ENCODE measurements around the gene COMT. TPM values are rescaled to one million over a fixed set of nuclear protein-coding genes. Genes with fewer than 3 reads are reported as not detected.

Gene COMT
- total RNA-seq, 1 donor from 2014 or later = 175 TPM

DNA sequence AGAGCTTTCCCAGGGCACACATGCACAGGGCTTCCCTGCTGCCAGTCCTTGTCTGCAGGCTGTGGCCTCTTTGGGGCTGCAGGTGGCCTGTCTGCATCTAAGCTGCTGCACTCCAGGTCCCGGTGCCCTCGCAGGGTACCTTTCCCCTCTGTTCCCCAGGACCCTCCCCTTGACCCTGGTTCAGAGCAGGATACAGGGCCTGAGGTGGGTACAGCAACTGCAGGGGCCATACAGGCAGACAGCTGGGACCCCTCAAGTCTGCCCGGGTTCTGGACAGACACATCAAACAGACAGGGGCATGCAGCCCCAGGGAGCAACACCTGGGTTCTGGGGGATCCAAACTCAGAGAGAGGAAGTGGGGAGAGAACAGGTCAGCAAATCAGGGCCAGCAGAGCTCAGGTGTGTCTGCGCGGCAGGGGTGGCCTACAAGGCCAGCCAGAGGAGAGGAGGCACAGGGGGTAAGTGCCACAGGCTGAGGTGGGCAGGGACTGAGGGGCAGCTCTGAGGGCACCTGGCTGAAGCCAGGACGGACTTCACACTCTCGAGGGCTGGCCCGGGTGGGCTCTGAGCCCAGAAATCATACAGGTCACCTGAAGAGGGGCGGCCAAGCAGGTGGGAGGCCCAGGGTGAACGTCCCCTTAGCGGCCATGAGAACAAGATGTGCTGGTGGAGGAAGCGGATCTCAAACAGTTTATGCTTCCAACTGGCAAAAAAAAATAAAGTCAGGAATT is 29.9 kb upstream of the COMT start:
- DNase-seq (no peak), ATAC-seq (no peak)
- H3K27me3 ChIP-seq = no peaks in the 10 kb centered on the region
- H3K27ac ChIP-seq = no peak overlapping the region
- TF ChIP-seq, protein P1, sequence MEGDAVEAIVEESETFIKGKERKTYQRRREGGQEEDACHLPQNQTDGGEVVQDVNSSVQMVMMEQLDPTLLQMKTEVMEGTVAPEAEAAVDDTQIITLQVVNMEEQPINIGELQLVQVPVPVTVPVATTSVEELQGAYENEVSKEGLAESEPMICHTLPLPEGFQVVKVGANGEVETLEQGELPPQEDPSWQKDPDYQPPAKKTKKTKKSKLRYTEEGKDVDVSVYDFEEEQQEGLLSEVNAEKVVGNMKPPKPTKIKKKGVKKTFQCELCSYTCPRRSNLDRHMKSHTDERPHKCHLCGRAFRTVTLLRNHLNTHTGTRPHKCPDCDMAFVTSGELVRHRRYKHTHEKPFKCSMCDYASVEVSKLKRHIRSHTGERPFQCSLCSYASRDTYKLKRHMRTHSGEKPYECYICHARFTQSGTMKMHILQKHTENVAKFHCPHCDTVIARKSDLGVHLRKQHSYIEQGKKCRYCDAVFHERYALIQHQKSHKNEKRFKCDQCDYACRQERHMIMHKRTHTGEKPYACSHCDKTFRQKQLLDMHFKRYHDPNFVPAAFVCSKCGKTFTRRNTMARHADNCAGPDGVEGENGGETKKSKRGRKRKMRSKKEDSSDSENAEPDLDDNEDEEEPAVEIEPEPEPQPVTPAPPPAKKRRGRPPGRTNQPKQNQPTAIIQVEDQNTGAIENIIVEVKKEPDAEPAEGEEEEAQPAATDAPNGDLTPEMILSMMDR (IDR thresholded peaks at IDR 0.05) = no peak
- no peaks in the 10 kb centered on the region for H3K9me3 ChIP-seq
- no peak overlapping the region for H3K4me3 ChIP-seq
- intact Hi-C loops (cut with DNase I) = loop anchor here (5.0 kb wide), 1 partner anchor 179 kb away; no protein-coding TSS in a partner anchor
- peaks cover 47% of the 10 kb centered on the region for H3K36me3 ChIP-seq
- H3K4me1 ChIP-seq = no peaks in the 10 kb centered on the region

DNA sequence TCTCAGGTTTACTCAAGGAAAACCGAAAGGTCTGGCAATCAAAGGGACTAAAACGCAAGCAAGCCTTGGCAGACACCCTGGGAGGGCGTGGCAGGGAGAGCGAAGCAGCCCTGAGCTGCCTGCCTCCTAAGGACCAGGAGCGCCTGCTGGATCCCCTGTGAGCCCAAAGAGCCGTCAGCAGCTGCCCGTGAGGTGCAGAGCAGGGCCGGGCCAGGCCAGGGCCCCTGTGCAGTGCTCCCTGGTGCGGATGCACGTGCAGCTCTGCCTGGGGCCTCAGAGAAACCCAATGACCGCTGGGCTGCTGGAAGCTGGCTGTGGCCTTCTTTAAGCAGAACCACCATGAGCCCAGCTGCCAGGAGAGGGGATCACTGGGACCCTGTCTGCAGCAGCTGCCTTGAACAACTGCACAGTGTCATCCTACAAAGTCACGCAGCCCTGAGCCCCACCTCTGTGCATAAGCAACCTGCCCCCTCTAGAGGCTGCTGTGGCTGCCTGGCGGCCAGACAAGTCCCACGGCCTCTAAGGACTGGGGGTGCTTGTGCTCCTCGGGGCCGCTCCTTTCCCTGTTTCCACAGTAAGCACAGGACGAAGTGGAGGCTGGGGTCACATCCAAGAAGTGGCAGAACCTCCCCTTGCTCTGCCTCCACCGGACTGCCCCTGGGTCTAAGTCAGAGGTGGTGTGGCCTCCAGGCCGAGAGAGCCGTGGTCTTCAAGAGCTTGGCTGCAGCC is 29.1 kb upstream of the COMT start:
- DNase-seq (no peak), ATAC-seq (no peak)
- intact Hi-C loops (cut with DNase I) = loop anchor here (5.0 kb wide), 1 partner anchor 180 kb away; no protein-coding TSS in a partner anchor
- Histone ChIP-seq H3K27ac (no peak overlapping the region), H3K27me3 (no peaks in the 10 kb centered on the region), H3K4me1 (no peaks in the 10 kb centered on the region), H3K4me3 (no peak overlapping the region), H3K9me3 (no peaks in the 10 kb centered on the region), H3K36me3 (peaks cover 54% of the 10 kb centered on the region)
- TF ChIP-seq, protein P1 (IDR thresholded peaks at IDR 0.05) = no peak

DNA sequence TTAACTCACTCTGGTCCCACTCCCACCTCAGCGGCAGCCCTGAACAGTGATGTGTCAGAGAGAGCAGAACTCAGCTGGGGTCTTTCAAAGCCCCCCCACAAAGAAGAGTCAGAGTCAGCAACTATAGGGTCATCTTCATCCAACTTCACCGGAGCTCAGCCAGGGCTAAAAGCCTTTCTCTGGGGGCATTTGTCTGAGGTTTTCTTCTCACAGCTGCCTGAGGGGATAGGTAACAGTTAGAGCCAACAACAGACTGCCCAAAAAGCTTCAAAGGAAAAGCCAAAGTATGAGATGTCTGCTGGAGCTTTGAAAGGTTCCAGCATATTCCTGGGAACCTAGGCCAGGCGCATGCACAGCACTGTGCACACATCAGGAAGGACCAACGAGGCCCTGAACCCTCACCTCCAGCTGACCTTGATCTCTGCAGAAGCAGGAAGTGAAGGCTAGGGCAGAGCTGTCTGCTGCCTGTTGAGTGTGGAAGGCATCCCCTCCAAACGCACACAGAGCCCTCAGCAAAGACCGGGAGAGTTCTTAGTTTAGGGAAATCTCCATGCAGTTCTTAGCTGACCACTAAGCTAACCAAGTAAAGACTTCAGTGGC is 28.1 kb upstream of the COMT start:
- Histone ChIP-seq H3K4me3 (no peak overlapping the region), H3K4me1 (no peaks in the 10 kb centered on the region), H3K9me3 (no peaks in the 10 kb centered on the region), H3K27ac (no peak overlapping the region), H3K36me3 (peaks cover 61% of the 10 kb centered on the region), H3K27me3 (no peaks in the 10 kb centered on the region)
- no peak for ATAC-seq
- DNase-seq = no peak
- TF ChIP-seq, protein P1 (IDR thresholded peaks at IDR 0.05) = no peak
- intact Hi-C loops (cut with DNase I) = loop anchor here (5.0 kb wide), 1 partner anchor 181 kb away; no protein-coding TSS in a partner anchor

- H3K4me1 ChIP-seq = no peaks in the 10 kb centered on the region
These were observed 27.2 kb upstream of the COMT start for GRCh38 chr22:19914201-19914943.

More at GRCh38 chr22:19914201-19914943, 27.2 kb upstream of the COMT start:
- intact Hi-C loops (cut with DNase I) = loop anchor here (5.0 kb wide), 1 partner anchor 182 kb away; no protein-coding TSS in a partner anchor
- H3K36me3 ChIP-seq = peaks cover 67% of the 10 kb centered on the region
- H3K9me3 ChIP-seq = no peaks in the 10 kb centered on the region
- H3K27ac ChIP-seq = no peak overlapping the region
- DNase-seq (no peak), ATAC-seq (no peak)
- no peak overlapping the region for H3K4me3 ChIP-seq
- TF ChIP-seq, protein P1 (IDR thresholded peaks at IDR 0.05) = no peak
- H3K27me3 ChIP-seq = no peaks in the 10 kb centered on the region
